22Rv1 (cell line): ENCODE data around the gene MRAS.

Source experiments
- ZFX ChIP-seq: fragments of 450-650 bp; IDR thresholded peaks from 2 replicates; pipeline ENCODE4 v1.6.1; 2017; ENCODE audit warnings: antibody characterized with exemption, borderline replicate concordance
- TF ChIP-seq, protein P1 (sequence below): fragments of 450-650 bp; IDR thresholded peaks from 2 replicates; pipeline ENCODE4 v1.5.1; 2017; ENCODE audit warnings: mild to moderate bottlenecking

DNA sequence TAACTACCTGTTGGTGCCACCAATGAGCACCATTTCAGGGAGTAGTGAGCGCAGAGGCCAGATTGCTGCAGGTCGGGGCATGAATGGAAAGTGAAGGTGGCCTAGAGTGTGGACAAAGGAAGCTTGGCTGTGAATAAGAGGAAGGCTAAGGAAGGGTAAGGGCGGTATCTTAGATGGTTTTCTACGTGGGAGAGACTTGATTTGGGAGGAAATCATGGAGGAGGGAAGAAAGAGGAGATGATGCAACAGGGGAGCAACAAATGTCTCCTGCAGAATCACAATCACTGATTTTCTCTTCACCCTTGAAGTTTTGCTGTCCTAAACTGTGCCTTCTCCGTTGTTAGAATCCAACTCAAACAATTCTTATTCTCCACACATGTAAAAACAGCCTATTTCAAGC is 40.5 kb upstream of the MRAS start:
- TF ChIP-seq, protein P1, sequence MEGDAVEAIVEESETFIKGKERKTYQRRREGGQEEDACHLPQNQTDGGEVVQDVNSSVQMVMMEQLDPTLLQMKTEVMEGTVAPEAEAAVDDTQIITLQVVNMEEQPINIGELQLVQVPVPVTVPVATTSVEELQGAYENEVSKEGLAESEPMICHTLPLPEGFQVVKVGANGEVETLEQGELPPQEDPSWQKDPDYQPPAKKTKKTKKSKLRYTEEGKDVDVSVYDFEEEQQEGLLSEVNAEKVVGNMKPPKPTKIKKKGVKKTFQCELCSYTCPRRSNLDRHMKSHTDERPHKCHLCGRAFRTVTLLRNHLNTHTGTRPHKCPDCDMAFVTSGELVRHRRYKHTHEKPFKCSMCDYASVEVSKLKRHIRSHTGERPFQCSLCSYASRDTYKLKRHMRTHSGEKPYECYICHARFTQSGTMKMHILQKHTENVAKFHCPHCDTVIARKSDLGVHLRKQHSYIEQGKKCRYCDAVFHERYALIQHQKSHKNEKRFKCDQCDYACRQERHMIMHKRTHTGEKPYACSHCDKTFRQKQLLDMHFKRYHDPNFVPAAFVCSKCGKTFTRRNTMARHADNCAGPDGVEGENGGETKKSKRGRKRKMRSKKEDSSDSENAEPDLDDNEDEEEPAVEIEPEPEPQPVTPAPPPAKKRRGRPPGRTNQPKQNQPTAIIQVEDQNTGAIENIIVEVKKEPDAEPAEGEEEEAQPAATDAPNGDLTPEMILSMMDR = no peak
- no peak for TF ChIP-seq ZFX
